Activated CD4-positive, alpha-beta T cell treated with anti-CD3 and anti-CD28 coated beads, Interleukin-2, amount 10 ng/mL, durations not matched to agents 7 days and 5 days (primary cell): ENCODE results near the gene PIGN. TPM values are rescaled to one million over a fixed set of nuclear protein-coding genes. Genes with fewer than 3 reads are reported as not detected.

Source experiments
- CTCF ChIA-PET: fragments of 350-600 bp; sonication (Branson Sonifier 250); formaldehyde crosslinking; loops from one replicate; lab custom pipeline; 2021; ENCODE audit warnings: antibody characterized with exemption; lab: Charles Lee
- POLR2A ChIA-PET: fragments of 350-600 bp; sonication (Branson Sonifier 250); formaldehyde crosslinking; loops from one replicate; lab custom pipeline; 2021; ENCODE audit warnings: antibody characterized with exemption; lab: Charles Lee
- DNase-seq: peaks from one replicate; pipeline ENCODE4 v3.0.0-alpha.2; 2020
- H3K27ac Mint-ChIP-seq: one replicate; pipeline ENCODE4 v1.8.0; 2021; ENCODE audit warnings: mild to moderate bottlenecking, moderate library complexity, mixed read lengths
- H3K27me3 Mint-ChIP-seq: one replicate; pipeline ENCODE4 v1.8.0; 2021; ENCODE audit warnings: mixed read lengths
- H3K36me3 Mint-ChIP-seq: one replicate; pipeline ENCODE4 v1.8.0; 2021; ENCODE audit warnings: low read depth, mixed read lengths
- H3K4me1 Mint-ChIP-seq: one replicate; pipeline ENCODE4 v1.8.0; 2021; ENCODE audit warnings: mixed read lengths
- H3K4me3 Mint-ChIP-seq: one replicate; pipeline ENCODE4 v1.8.0; 2021; ENCODE audit warnings: mild to moderate bottlenecking, moderate library complexity, mixed read lengths
- H3K9me3 Mint-ChIP-seq: one replicate; pipeline ENCODE4 v1.8.0; 2021; ENCODE audit warnings: mixed read lengths
- total RNA-seq, 2 experiments: library from RNA; stranded (reverse); gene quantifications; one replicate each; pipeline ENCODE4 v1.2.3, GENCODE V29; 2021

PIGN gene
- total RNA-seq: 10 to 100 TPM; 28.5 to 31.8 TPM

GRCh38 chr18:62186774-62187542 is at the start of gene PIGN, which contains the start of gene RELCH:
Gene PIGN, minus strand, starts transcription at chr18:62187056. Its CDS starts 25,703 bp downstream, at chr18:62161353.
Gene RELCH, plus strand, starts transcription at chr18:62187255. Its CDS starts 251 bp downstream, at chr18:62187506.
- Mint-ChIP-seq H3K27ac (peak within 1 kb of the TSS; percentile 99), H3K4me1 (peaks cover 59% of the 10 kb centered on the region), H3K9me3 (peaks cover 3% of the 10 kb centered on the region), H3K36me3 (peaks cover 32% of the 10 kb centered on the region), H3K4me3 (peak within 1 kb of the TSS; percentile 99), H3K27me3 (no peaks in the 10 kb centered on the region)
- DNase-seq: peak; percentile 98
- CTCF ChIA-PET: interaction anchor here (0.6 to 1.3 kb wide), 4 partner anchors 9 to 796 kb away, joined by 3 to 5 read pairs (median 4); no protein-coding TSS in a partner anchor
- POLR2A ChIA-PET: no interaction called here

- no peaks in the 10 kb centered on the region for H3K27me3 Mint-ChIP-seq
- H3K4me1 Mint-ChIP-seq: peaks cover 7% of the 10 kb centered on the region
- ChIA-PET CTCF (no interaction called here), POLR2A (no interaction called here)
- peaks cover 52% of the 10 kb centered on the region for H3K36me3 Mint-ChIP-seq
- no peak for DNase-seq
- peaks cover 4% of the 10 kb centered on the region for H3K9me3 Mint-ChIP-seq
- no peak overlapping the region for H3K4me3 Mint-ChIP-seq
- no peak overlapping the region for H3K27ac Mint-ChIP-seq
Measured at GRCh38 chr18:62236252-62236651, 49.4 kb upstream of the PIGN start.

GRCh38 chr18:62226047-62226446 is 39.2 kb upstream of the PIGN start:
- peaks cover 59% of the 10 kb centered on the region for H3K36me3 Mint-ChIP-seq
- H3K4me1 Mint-ChIP-seq: no peaks in the 10 kb centered on the region
- no peaks in the 10 kb centered on the region for H3K27me3 Mint-ChIP-seq
- peaks cover 10% of the 10 kb centered on the region for H3K9me3 Mint-ChIP-seq
- no peak overlapping the region for H3K27ac Mint-ChIP-seq
- ChIA-PET CTCF (interaction anchor here (0.6 kb wide), 1 partner anchor 52 kb away, joined by 3 read pairs; no protein-coding TSS in a partner anchor), POLR2A (no interaction called here)
- no peak for DNase-seq
- no peak overlapping the region for H3K4me3 Mint-ChIP-seq

GRCh38 chr18:62224229-62224628 is 37.4 kb upstream of the PIGN start:
- H3K4me3 Mint-ChIP-seq: no peak overlapping the region
- H3K36me3 Mint-ChIP-seq: peaks cover 50% of the 10 kb centered on the region
- H3K27me3 Mint-ChIP-seq: no peaks in the 10 kb centered on the region
- H3K4me1 Mint-ChIP-seq: peaks cover 7% of the 10 kb centered on the region
- no peak for DNase-seq
- POLR2A ChIA-PET: no interaction called here
- CTCF ChIA-PET: no interaction called here
- no peak overlapping the region for H3K27ac Mint-ChIP-seq
- peaks cover 10% of the 10 kb centered on the region for H3K9me3 Mint-ChIP-seq

- peaks cover 34% of the 10 kb centered on the region for H3K36me3 Mint-ChIP-seq
- no peak for DNase-seq
- ChIA-PET CTCF (interaction anchor here (1.1 to 1.5 kb wide), 2 partner anchors 30 to 129 kb away, joined by 3 to 5 read pairs; no protein-coding TSS in a partner anchor), POLR2A (no interaction called here)
- no peak overlapping the region for H3K4me3 Mint-ChIP-seq
- H3K9me3 Mint-ChIP-seq: peaks cover 3% of the 10 kb centered on the region
- H3K27ac Mint-ChIP-seq: no peak overlapping the region
- H3K27me3 Mint-ChIP-seq: no peaks in the 10 kb centered on the region
- peaks cover 2% of the 10 kb centered on the region for H3K4me1 Mint-ChIP-seq
Measured at GRCh38 chr18:62214790-62215189, 27.9 kb upstream of the PIGN start.

GRCh38 chr18:62211325-62211828 is 24.5 kb upstream of the PIGN start:
- no peak overlapping the region for H3K4me3 Mint-ChIP-seq
- POLR2A ChIA-PET: no interaction called here
- H3K9me3 Mint-ChIP-seq: peaks cover 3% of the 10 kb centered on the region
- H3K27ac Mint-ChIP-seq: no peak overlapping the region
- DNase-seq: no peak
- peaks cover 3% of the 10 kb centered on the region for H3K4me1 Mint-ChIP-seq
- CTCF ChIA-PET: no interaction called here
- H3K36me3 Mint-ChIP-seq: peaks cover 50% of the 10 kb centered on the region
- H3K27me3 Mint-ChIP-seq: no peaks in the 10 kb centered on the region

GRCh38 chr18:62210138-62210537 is 23.3 kb upstream of the PIGN start:
- peaks cover 47% of the 10 kb centered on the region for H3K36me3 Mint-ChIP-seq
- DNase-seq: no peak
- H3K27ac Mint-ChIP-seq: no peak overlapping the region
- no peak overlapping the region for H3K4me3 Mint-ChIP-seq
- ChIA-PET POLR2A (no interaction called here), CTCF (interaction anchor here (1.2 kb wide), 1 partner anchor 15 kb away, joined by 4 read pairs; no protein-coding TSS in a partner anchor)
- peaks cover 3% of the 10 kb centered on the region for H3K4me1 Mint-ChIP-seq
- H3K27me3 Mint-ChIP-seq: no peaks in the 10 kb centered on the region
- peaks cover 3% of the 10 kb centered on the region for H3K9me3 Mint-ChIP-seq

- Mint-ChIP-seq H3K27me3 (no peaks in the 10 kb centered on the region), H3K36me3 (peaks cover 47% of the 10 kb centered on the region), H3K27ac (no peak overlapping the region), H3K9me3 (peaks cover 3% of the 10 kb centered on the region), H3K4me1 (peaks cover 3% of the 10 kb centered on the region), H3K4me3 (no peak overlapping the region)
- ChIA-PET POLR2A (no interaction called here), CTCF (no interaction called here)
- DNase-seq: no peak
Measured at GRCh38 chr18:62209046-62209445, 22.2 kb upstream of the PIGN start.

GRCh38 chr18:62206593-62206992 is 19.7 kb upstream of the PIGN start:
- no peaks in the 10 kb centered on the region for H3K27me3 Mint-ChIP-seq
- no peak overlapping the region for H3K27ac Mint-ChIP-seq
- POLR2A ChIA-PET: no interaction called here
- H3K36me3 Mint-ChIP-seq: peaks cover 35% of the 10 kb centered on the region
- peaks cover 3% of the 10 kb centered on the region for H3K9me3 Mint-ChIP-seq
- DNase-seq: no peak
- no peak overlapping the region for H3K4me3 Mint-ChIP-seq
- CTCF ChIA-PET: no interaction called here
- peaks cover 3% of the 10 kb centered on the region for H3K4me1 Mint-ChIP-seq

- H3K4me1 Mint-ChIP-seq: peaks cover 3% of the 10 kb centered on the region
- peaks cover 3% of the 10 kb centered on the region for H3K9me3 Mint-ChIP-seq
- no peak overlapping the region for H3K27ac Mint-ChIP-seq
- peaks cover 35% of the 10 kb centered on the region for H3K36me3 Mint-ChIP-seq
- CTCF ChIA-PET: no interaction called here
- H3K27me3 Mint-ChIP-seq: no peaks in the 10 kb centered on the region
- H3K4me3 Mint-ChIP-seq: no peak overlapping the region
- POLR2A ChIA-PET: no interaction called here
- no peak for DNase-seq
Measured at GRCh38 chr18:62205824-62206223, 19.0 kb upstream of the PIGN start.

GRCh38 chr18:62201870-62202269 is 15.0 kb upstream of the PIGN start:
- Mint-ChIP-seq H3K36me3 (peaks cover 9% of the 10 kb centered on the region), H3K27ac (no peak overlapping the region), H3K9me3 (no peaks in the 10 kb centered on the region), H3K4me1 (peaks cover 15% of the 10 kb centered on the region), H3K4me3 (no peak overlapping the region), H3K27me3 (no peaks in the 10 kb centered on the region)
- CTCF ChIA-PET: no interaction called here
- no peak for DNase-seq
- POLR2A ChIA-PET: no interaction called here

- H3K9me3 Mint-ChIP-seq: no peaks in the 10 kb centered on the region
- peaks cover 22% of the 10 kb centered on the region for H3K4me1 Mint-ChIP-seq
- H3K27me3 Mint-ChIP-seq: no peaks in the 10 kb centered on the region
- ChIA-PET CTCF (interaction anchor here (0.6 to 1.3 kb wide), 3 partner anchors 8 to 87 kb away, joined by 4 to 5 read pairs (median 4); no protein-coding TSS in a partner anchor), POLR2A (no interaction called here)
- DNase-seq: no peak
- H3K36me3 Mint-ChIP-seq: peaks cover 13% of the 10 kb centered on the region
- H3K4me3 Mint-ChIP-seq: no peak overlapping the region
- H3K27ac Mint-ChIP-seq: no peak overlapping the region
Measured at GRCh38 chr18:62200121-62200914, 13.5 kb upstream of the PIGN start.
